Liver (tissue), 9 donors: Measurements from ENCODE around the gene FHDC1. TPM values are rescaled to one million over a fixed set of nuclear protein-coding genes. Genes with fewer than 3 reads are reported as not detected.

Experiments
- DNase-seq: peaks from one replicate; pipeline ENCODE4 v3.0.0-alpha.2; 2017; ENCODE audit warnings: low spot score
- H3K27ac ChIP-seq, 2 donors: one replicate each; pipeline ENCODE4 v1.7.0; 2013; ENCODE audit warnings: inconsistent platforms in 2 of 2, low read length in 2 of 2, control low read depth in 1 of 2, low read depth in 1 of 2, mild to moderate bottlenecking in 1 of 2
- H3K27me3 ChIP-seq, 4 donors: one replicate each; pipeline versions ENCODE4 v1.6.1 to v1.7.0; 2013; ENCODE audit warnings: low read length in 3 of 4, inconsistent platforms in 1 of 4, mild to moderate bottlenecking in 1 of 4, moderate library complexity in 1 of 4; ENCODE audit not compliant: control insufficient read depth in 4 of 4, insufficient read depth in 4 of 4
- H3K36me3 ChIP-seq, 4 donors: one replicate each; pipeline versions ENCODE4 v1.6.1 to v1.7.0; 2013; ENCODE audit warnings: low read length in 3 of 4, mild to moderate bottlenecking in 3 of 4, low read depth in 1 of 4, moderate library complexity in 1 of 4; ENCODE audit not compliant: control insufficient read depth in 4 of 4, insufficient read depth in 3 of 4
- H3K4me1 ChIP-seq, 4 donors: one replicate each; pipeline versions ENCODE4 v1.6.1 to v1.7.0; 2013; ENCODE audit warnings: low read length in 3 of 4, mild to moderate bottlenecking in 3 of 4, moderate library complexity in 1 of 4; ENCODE audit not compliant: control insufficient read depth in 4 of 4, insufficient read depth in 4 of 4
- H3K4me3 ChIP-seq, 3 donors: one replicate each; pipeline versions ENCODE4 v1.6.1 to v1.7.0; 2013; ENCODE audit warnings: low read length in 3 of 3, control low read depth in 1 of 3, low read depth in 1 of 3, mild to moderate bottlenecking in 1 of 3
- H3K9ac ChIP-seq, 2 donors: one replicate each; pipeline ENCODE4 v1.7.0; 2013; ENCODE audit warnings: low read length in 2 of 2, mild to moderate bottlenecking in 2 of 2, moderate library complexity in 2 of 2, control low read depth in 1 of 2, low read depth in 1 of 2
- H3K9me3 ChIP-seq, 4 donors: one replicate each; pipeline versions ENCODE4 v1.6.1 to v1.7.0; 2013; ENCODE audit warnings: low read length in 3 of 4; ENCODE audit not compliant: control insufficient read depth in 4 of 4
- EGR1 ChIP-seq, 2 donors: IDR thresholded peaks; 2 replicates each; pipeline ENCODE4 v1.6.1; 2016 to 2018; ENCODE audit warnings: antibody characterized with exemption in 2 of 2, low read depth in 2 of 2
- FOXA1 ChIP-seq: IDR thresholded peaks from 2 replicates; pipeline ENCODE4 v1.6.1; 2016; ENCODE audit warnings: antibody characterized with exemption
- FOXA2 ChIP-seq: IDR thresholded peaks from 2 replicates; pipeline ENCODE4 v1.6.1; 2016; ENCODE audit warnings: antibody characterized with exemption
- HNF4A ChIP-seq, 2 donors: conservative IDR thresholded peaks; 2 replicates each; pipeline ENCODE4 v1.6.1; 2016; ENCODE audit warnings: antibody characterized with exemption in 2 of 2, mild to moderate bottlenecking in 2 of 2
- HNF4G ChIP-seq: IDR thresholded peaks from 2 replicates; pipeline ENCODE4 v1.6.1; 2016; ENCODE audit warnings: antibody characterized with exemption
- JUND ChIP-seq, 2 donors: IDR thresholded peaks; 2 replicates each; pipeline ENCODE4 v1.6.1; 2016; ENCODE audit warnings: antibody characterized with exemption in 2 of 2
- NR2F2 ChIP-seq: IDR thresholded peaks from 2 replicates; pipeline ENCODE4 v1.6.1; 2016; ENCODE audit warnings: antibody characterized with exemption
- RAD21 ChIP-seq, 2 donors: IDR thresholded peaks; 2 replicates each; pipeline ENCODE4 v1.6.1; 2016; ENCODE audit warnings: antibody characterized with exemption in 2 of 2, mild to moderate bottlenecking in 2 of 2
- RXRA ChIP-seq, 2 donors: IDR thresholded peaks; 2 replicates each; pipeline ENCODE4 v1.6.1; 2017 to 2018; ENCODE audit warnings: antibody characterized with exemption in 2 of 2, mild to moderate bottlenecking in 1 of 2
- SP1 ChIP-seq: IDR thresholded peaks from 2 replicates; pipeline ENCODE4 v1.6.1; 2018; ENCODE audit warnings: antibody characterized with exemption, mild to moderate bottlenecking
- TAF1 ChIP-seq: conservative IDR thresholded peaks from 2 replicates; pipeline ENCODE4 v1.6.1; 2016; ENCODE audit warnings: antibody characterized with exemption, mild to moderate bottlenecking
- YY1 ChIP-seq: IDR thresholded peaks from 2 replicates; pipeline ENCODE4 v1.6.1; 2016; ENCODE audit warnings: antibody characterized with exemption, mild to moderate bottlenecking
- WGBS: extraction: QIAGEN DNeasy Blood & Tissue Kit; methylation state at CpG from one replicate; pipeline ENCODE4 v1.1.7; 2013; 5-methylcytosine and 5-hydroxymethylcytosine counted together
- polyA plus RNA-seq, 2 donors: library from polyadenylated mRNA; stranded (reverse) in 1 of 2; unstranded in 1 of 2; fragments of 200-250 nt in 1 of 2; fragments of >200 nt in 1 of 2; fragmentation: Nextera tagmentation in 1 of 2; extraction: Ambion mirVana in 1 of 2; gene quantifications; one replicate each; pipeline versions ENCODE4 v1.2.1 to v1.2.3, GENCODE V29; 2013 to 2015
- total RNA-seq, 2 donors: library from RNA; depleted of rRNA; stranded (reverse); fragments of >200 nt; gene quantifications; one replicate each; pipeline ENCODE4 v1.2.3, GENCODE V29; 2014
- TF ChIP-seq, protein P1 (sequence below): IDR thresholded peaks from 2 replicates; pipeline ENCODE4 v1.6.1; 2016; ENCODE audit warnings: antibody characterized with exemption
- TF ChIP-seq, protein P2 (sequence below): IDR thresholded peaks from 2 replicates; pipeline ENCODE4 v1.6.1; 2016; ENCODE audit warnings: antibody characterized with exemption
- TF ChIP-seq, protein P3 (sequence below): fragments of 150-350 bp; IDR thresholded peaks from 2 replicates; pipeline ENCODE4 v1.5.1; 2017; ENCODE audit warnings: improper control_type of control experiment, low read depth, low read length; ENCODE audit not compliant: missing input control
- TF ChIP-seq, protein P4 (sequence below): IDR thresholded peaks from 2 replicates; pipeline ENCODE4 v1.6.1; 2016; ENCODE audit warnings: antibody characterized with exemption
- TF ChIP-seq, protein P5 (sequence below): IDR thresholded peaks from 2 replicates; pipeline ENCODE4 v1.6.1; 2016; ENCODE audit warnings: antibody characterized with exemption, mild to moderate bottlenecking
- donor health status: healthy.
- donor health status: healthy.
- donor health status: healthy.
- donor health status: healthy.
- donor health status: healthy.

The FHDC1 gene
- total and polyA plus RNA-seq, 4 donors = 0.06 to 33.0 (median 0.11) TPM

DNA sequence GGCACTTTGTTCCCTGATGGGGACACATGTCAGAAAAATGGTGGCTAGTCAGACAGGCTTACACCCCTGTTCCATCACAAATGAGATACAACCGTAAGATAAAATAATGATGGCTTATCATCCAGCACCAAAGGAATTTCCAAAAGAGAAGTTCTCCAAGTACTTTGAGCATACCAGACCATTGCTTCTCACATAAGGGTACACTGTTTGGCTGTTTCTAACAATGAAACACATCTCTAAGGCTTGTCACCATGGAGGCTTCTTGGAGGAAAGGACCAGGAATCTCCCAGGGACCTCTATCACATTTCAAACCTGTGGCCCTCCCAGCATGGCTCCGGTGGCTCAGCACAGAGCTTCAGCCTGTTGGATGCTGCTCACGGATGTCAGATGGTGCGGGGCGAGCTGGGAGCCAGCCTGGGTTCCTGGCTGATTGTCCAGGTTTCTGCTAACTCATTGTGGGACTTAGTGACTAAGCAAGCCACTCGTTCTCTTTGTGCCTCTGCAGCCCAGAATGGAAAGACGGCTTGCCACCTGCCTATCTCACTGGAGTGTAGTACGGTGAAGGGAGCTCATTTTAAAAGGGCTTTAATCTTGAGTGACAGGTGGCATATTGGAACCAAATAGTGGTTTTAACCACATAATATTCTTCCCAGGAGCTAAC lies 54.5 kb downstream of the FHDC1 start:
- no peak overlapping the region for H3K9ac ChIP-seq
- no peak overlapping the region for H3K27ac ChIP-seq
- H3K9me3 ChIP-seq = no peaks in the 10 kb centered on the region
- H3K4me3 ChIP-seq = no peak overlapping the region
- no peak for DNase-seq
- H3K4me1 ChIP-seq = no peaks in the 10 kb centered on the region
- 91% methylated on average over 8 of the region's 8 CpGs for WGBS
- TF ChIP-seq, protein P1, sequence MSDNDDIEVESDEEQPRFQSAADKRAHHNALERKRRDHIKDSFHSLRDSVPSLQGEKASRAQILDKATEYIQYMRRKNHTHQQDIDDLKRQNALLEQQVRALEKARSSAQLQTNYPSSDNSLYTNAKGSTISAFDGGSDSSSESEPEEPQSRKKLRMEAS = no peak
- TF ChIP-seq RXRA (IDR thresholded peaks at IDR 0.05) (no peak), NR2F2 (no peak), FOXA2 (no peak), JUND (IDR thresholded peaks at IDR 0.05) (no peak)
- TF ChIP-seq, protein P2, sequence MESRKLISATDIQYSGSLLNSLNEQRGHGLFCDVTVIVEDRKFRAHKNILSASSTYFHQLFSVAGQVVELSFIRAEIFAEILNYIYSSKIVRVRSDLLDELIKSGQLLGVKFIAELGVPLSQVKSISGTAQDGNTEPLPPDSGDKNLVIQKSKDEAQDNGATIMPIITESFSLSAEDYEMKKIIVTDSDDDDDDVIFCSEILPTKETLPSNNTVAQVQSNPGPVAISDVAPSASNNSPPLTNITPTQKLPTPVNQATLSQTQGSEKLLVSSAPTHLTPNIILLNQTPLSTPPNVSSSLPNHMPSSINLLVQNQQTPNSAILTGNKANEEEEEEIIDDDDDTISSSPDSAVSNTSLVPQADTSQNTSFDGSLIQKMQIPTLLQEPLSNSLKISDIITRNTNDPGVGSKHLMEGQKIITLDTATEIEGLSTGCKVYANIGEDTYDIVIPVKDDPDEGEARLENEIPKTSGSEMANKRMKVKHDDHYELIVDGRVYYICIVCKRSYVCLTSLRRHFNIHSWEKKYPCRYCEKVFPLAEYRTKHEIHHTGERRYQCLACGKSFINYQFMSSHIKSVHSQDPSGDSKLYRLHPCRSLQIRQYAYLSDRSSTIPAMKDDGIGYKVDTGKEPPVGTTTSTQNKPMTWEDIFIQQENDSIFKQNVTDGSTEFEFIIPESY = no peak
- TF ChIP-seq, protein P3, sequence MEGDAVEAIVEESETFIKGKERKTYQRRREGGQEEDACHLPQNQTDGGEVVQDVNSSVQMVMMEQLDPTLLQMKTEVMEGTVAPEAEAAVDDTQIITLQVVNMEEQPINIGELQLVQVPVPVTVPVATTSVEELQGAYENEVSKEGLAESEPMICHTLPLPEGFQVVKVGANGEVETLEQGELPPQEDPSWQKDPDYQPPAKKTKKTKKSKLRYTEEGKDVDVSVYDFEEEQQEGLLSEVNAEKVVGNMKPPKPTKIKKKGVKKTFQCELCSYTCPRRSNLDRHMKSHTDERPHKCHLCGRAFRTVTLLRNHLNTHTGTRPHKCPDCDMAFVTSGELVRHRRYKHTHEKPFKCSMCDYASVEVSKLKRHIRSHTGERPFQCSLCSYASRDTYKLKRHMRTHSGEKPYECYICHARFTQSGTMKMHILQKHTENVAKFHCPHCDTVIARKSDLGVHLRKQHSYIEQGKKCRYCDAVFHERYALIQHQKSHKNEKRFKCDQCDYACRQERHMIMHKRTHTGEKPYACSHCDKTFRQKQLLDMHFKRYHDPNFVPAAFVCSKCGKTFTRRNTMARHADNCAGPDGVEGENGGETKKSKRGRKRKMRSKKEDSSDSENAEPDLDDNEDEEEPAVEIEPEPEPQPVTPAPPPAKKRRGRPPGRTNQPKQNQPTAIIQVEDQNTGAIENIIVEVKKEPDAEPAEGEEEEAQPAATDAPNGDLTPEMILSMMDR = no peak
- TF ChIP-seq, protein P4, sequence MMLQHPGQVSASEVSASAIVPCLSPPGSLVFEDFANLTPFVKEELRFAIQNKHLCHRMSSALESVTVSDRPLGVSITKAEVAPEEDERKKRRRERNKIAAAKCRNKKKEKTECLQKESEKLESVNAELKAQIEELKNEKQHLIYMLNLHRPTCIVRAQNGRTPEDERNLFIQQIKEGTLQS = no peak
- no peaks in the 10 kb centered on the region for H3K36me3 ChIP-seq
- H3K27me3 ChIP-seq = no peaks in the 10 kb centered on the region

DNA sequence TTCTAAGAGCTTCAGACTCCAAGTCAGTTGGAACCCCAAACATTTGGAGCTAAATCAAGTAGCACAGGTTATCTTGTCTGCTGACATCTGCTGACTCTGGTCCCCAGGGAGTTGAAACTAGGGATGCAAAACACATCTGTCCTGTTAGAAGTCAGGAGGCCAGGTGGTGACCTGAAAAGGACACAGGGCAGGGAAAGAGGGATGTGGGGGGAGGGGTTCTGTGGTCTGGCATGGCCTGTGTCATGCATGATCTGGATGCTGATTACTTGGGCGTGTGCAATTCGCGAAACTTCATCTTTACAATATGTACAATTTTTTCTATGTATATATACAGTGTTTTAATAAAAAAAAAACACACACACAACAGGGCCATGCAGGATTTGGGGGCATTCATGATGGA lies 55.3 kb downstream of the FHDC1 start:
- no peak for DNase-seq
- Histone ChIP-seq H3K4me3 (no peak overlapping the region), H3K36me3 (no peaks in the 10 kb centered on the region), H3K9me3 (no peaks in the 10 kb centered on the region), H3K4me1 (no peaks in the 10 kb centered on the region), H3K27ac (no peak overlapping the region), H3K9ac (no peak overlapping the region), H3K27me3 (no peaks in the 10 kb centered on the region)
- WGBS = 74% methylated on average over 3 of the region's 3 CpGs
- no peak for TF ChIP-seq EGR1 (IDR thresholded peaks at IDR 0.05; ENCODE audit: low read depth in 2 of 2)
- TF ChIP-seq FOXA1 = no peak
- TF ChIP-seq, protein P2 = no peak

DNA sequence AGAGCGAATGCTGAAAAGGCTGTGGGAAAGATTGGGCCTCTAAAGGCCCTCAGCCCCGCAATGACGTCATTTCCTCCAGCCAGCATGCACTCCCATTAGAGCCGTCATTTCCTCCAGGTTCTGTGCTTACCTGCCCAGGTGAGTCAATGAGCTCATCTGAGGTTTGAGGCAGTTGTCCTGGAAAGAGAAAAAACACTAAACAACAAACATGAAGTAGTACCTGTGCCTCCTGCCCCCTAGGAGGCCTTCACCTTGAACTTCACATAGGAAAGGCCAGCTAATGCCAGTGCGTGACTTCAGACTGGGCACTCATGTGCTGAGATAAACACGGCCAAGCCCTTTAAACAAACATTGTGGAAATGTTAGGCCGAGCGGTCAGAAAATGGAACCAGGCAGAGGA lies 55.9 kb downstream of the FHDC1 start:
- H3K27me3 ChIP-seq = no peaks in the 10 kb centered on the region
- H3K27ac ChIP-seq = no peak overlapping the region
- H3K9ac ChIP-seq = no peak overlapping the region
- DNase-seq = no peak
- no peaks in the 10 kb centered on the region for H3K4me1 ChIP-seq
- 79% methylated on average over 8 of the region's 8 CpGs for WGBS
- no peaks in the 10 kb centered on the region for H3K36me3 ChIP-seq
- H3K9me3 ChIP-seq = no peaks in the 10 kb centered on the region
- no peak overlapping the region for H3K4me3 ChIP-seq
- TF ChIP-seq, protein P5, sequence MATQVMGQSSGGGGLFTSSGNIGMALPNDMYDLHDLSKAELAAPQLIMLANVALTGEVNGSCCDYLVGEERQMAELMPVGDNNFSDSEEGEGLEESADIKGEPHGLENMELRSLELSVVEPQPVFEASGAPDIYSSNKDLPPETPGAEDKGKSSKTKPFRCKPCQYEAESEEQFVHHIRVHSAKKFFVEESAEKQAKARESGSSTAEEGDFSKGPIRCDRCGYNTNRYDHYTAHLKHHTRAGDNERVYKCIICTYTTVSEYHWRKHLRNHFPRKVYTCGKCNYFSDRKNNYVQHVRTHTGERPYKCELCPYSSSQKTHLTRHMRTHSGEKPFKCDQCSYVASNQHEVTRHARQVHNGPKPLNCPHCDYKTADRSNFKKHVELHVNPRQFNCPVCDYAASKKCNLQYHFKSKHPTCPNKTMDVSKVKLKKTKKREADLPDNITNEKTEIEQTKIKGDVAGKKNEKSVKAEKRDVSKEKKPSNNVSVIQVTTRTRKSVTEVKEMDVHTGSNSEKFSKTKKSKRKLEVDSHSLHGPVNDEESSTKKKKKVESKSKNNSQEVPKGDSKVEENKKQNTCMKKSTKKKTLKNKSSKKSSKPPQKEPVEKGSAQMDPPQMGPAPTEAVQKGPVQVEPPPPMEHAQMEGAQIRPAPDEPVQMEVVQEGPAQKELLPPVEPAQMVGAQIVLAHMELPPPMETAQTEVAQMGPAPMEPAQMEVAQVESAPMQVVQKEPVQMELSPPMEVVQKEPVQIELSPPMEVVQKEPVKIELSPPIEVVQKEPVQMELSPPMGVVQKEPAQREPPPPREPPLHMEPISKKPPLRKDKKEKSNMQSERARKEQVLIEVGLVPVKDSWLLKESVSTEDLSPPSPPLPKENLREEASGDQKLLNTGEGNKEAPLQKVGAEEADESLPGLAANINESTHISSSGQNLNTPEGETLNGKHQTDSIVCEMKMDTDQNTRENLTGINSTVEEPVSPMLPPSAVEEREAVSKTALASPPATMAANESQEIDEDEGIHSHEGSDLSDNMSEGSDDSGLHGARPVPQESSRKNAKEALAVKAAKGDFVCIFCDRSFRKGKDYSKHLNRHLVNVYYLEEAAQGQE = no peak
- no peak for TF ChIP-seq RXRA (IDR thresholded peaks at IDR 0.05)
- no peak for TF ChIP-seq NR2F2
- no peak for TF ChIP-seq RAD21 (IDR thresholded peaks at IDR 0.05)
- TF ChIP-seq HNF4G = no peak
- TF ChIP-seq FOXA1 = no peak
- TF ChIP-seq, protein P4 = no peak
- TF ChIP-seq EGR1 (IDR thresholded peaks at IDR 0.05; ENCODE audit: low read depth in 2 of 2) = no peak
- TF ChIP-seq, protein P1 = no peak
- no peak for TF ChIP-seq JUND (IDR thresholded peaks at IDR 0.05)
- no peak for TF ChIP-seq SP1
- no peak for TF ChIP-seq FOXA2
- TF ChIP-seq HNF4A (conservative IDR thresholded peaks at IDR 0.05) = no peak
- TF ChIP-seq YY1 = no peak
- no peak for TF ChIP-seq TAF1
